ENCODE data around the gene HNRNPM. TPM values are rescaled to one million over a fixed set of nuclear protein-coding genes. Genes with fewer than 3 reads are reported as not detected.
"Not testable (repeated sequence)": the region's sequence is repeated elsewhere in the genome, so short reads cannot be mapped to it uniquely, and the experiment has no call there.

Gene HNRNPM
- total and polyA plus RNA-seq, 7 donors: 62.8 to 224 (median 83.9) TPM

- H3K27ac ChIP-seq: no peak overlapping the region
- H3K4me1 ChIP-seq: peaks cover 0 to 34% (median 29%) of the 10 kb centered on the region in 4 donors
- no peaks in the 10 kb centered on the region for H3K27me3 ChIP-seq
- WGBS, 2 donors: 83% methylated on average over 45 of the region's 45 CpGs
- H3K36me3 ChIP-seq: peaks cover 0 to 13% (median 0%) of the 10 kb centered on the region in 4 donors
- H3K9me3 ChIP-seq: no peaks in the 10 kb centered on the region
- intact Hi-C loops (cut with DNase I): no loop called here
- H3K4me3 ChIP-seq: no peak overlapping the region
- TF ChIP-seq POLR2AphosphoS5 (IDR thresholded peaks at IDR 0.05) (no peak), EP300 (IDR thresholded peaks at IDR 0.05) (no peak), POLR2A (IDR thresholded peaks at IDR 0.05) (no peak), CTCF (IDR thresholded peaks at IDR 0.05) (no peak)
- DNase-seq: no peak
These were observed 66.9 kb downstream of the HNRNPM start for GRCh38 chr19:8511573-8512101.

GRCh38 chr19:8512115-8512967 is 67.6 kb downstream of the HNRNPM start:
- Histone ChIP-seq H3K27ac (peak overlapping the region; percentile 93 to 99 (median 98)), H3K27me3 (no peaks in the 10 kb centered on the region), H3K9me3 (no peaks in the 10 kb centered on the region), H3K4me3 (no peak overlapping the region), H3K36me3 (peaks cover 0 to 13% (median 0%) of the 10 kb centered on the region in 4 donors), H3K4me1 (peaks cover 0 to 31% (median 27%) of the 10 kb centered on the region in 4 donors)
- intact Hi-C loops (cut with DNase I): no loop called here
- 80 to 85% methylated on average over 22 of the region's 22 CpGs for WGBS, 2 donors
- no peak for TF ChIP-seq EP300 (IDR thresholded peaks at IDR 0.05)
- TF ChIP-seq CTCF (IDR thresholded peaks at IDR 0.05): no peak
- TF ChIP-seq POLR2AphosphoS5 (IDR thresholded peaks at IDR 0.05): no peak
- TF ChIP-seq POLR2A (IDR thresholded peaks at IDR 0.05): no peak
- no peak for DNase-seq

GRCh38 chr19:8513036-8513686 is 68.4 kb downstream of the HNRNPM start:
- intact Hi-C loops (cut with DNase I): no loop called here
- peaks cover 0 to 31% (median 27%) of the 10 kb centered on the region in 4 donors for H3K4me1 ChIP-seq
- peak overlapping the region; percentile 93 to 99 (median 98) for H3K27ac ChIP-seq
- peak overlapping the region; percentile 11 to 82 (median 73) for H3K4me3 ChIP-seq
- WGBS, 2 donors: 65 to 69% methylated on average over 19 of the region's 19 CpGs
- no peaks in the 10 kb centered on the region for H3K27me3 ChIP-seq
- no peak for TF ChIP-seq POLR2AphosphoS5 (IDR thresholded peaks at IDR 0.05)
- no peak for TF ChIP-seq EP300 (IDR thresholded peaks at IDR 0.05)
- no peak for TF ChIP-seq POLR2A (IDR thresholded peaks at IDR 0.05)
- TF ChIP-seq CTCF (IDR thresholded peaks at IDR 0.05): no peak
- peaks cover 0 to 13% (median 0%) of the 10 kb centered on the region in 4 donors for H3K36me3 ChIP-seq
- H3K9me3 ChIP-seq: no peaks in the 10 kb centered on the region
- DNase-seq: no peak

- Histone ChIP-seq H3K9me3 (no peaks in the 10 kb centered on the region), H3K4me1 (peaks cover 0 to 31% (median 27%) of the 10 kb centered on the region in 4 donors), H3K27me3 (no peaks in the 10 kb centered on the region), H3K36me3 (peaks cover 0 to 13% (median 0%) of the 10 kb centered on the region in 4 donors), H3K27ac (peak within 1 kb of the TSS; percentile 93 to 99 (median 98)), H3K4me3 (peak within 1 kb of the TSS; percentile 66 to 82 (median 78))
- intact Hi-C loops (cut with DNase I): loop anchor here (1.0 to 2.0 kb wide), 2 partner anchors 11 to 69 kb away; partner anchors contain the start of gene HNRNPM
- peak; percentile 99 for DNase-seq
- TF ChIP-seq CTCF (IDR thresholded peaks at IDR 0.05) (no peak), POLR2AphosphoS5 (IDR thresholded peaks at IDR 0.05) (peak; percentile 95 to 97 (median 96)), POLR2A (IDR thresholded peaks at IDR 0.05) (peak; percentile 83 to 93), EP300 (IDR thresholded peaks at IDR 0.05) (peak in 1 of 4 donors; percentile 53)
- WGBS, 2 donors: 0 to 1% methylated on average over 70 of the region's 70 CpGs
These were observed 69.1 kb downstream of the HNRNPM start, which contains the start of gene ZNF414 for GRCh38 chr19:8513687-8514504. ZNF414 (minus strand) TSS chr19:8514167; CDS start chr19:8514046, 121 bp downstream.

GRCh38 chr19:8514505-8515009 is 69.8 kb downstream of the HNRNPM start:
- intact Hi-C loops (cut with DNase I): loop anchor here (1.0 to 2.0 kb wide), 2 partner anchors 11 to 70 kb away; partner anchors contain the start of gene HNRNPM
- 46 to 71% methylated on average over 21 of the region's 21 CpGs for WGBS, 2 donors
- not testable (repeated sequence) for DNase-seq, H3K9me3 ChIP-seq, H3K27me3 ChIP-seq
- Histone ChIP-seq H3K4me3 (peak overlapping the region; percentile 66 to 82 (median 78)), H3K4me1 (peaks cover 0 to 31% (median 27%) of the 10 kb centered on the region in 4 donors), H3K36me3 (peaks cover 0 to 13% (median 0%) of the 10 kb centered on the region in 4 donors), H3K27ac (peak overlapping the region; percentile 93 to 99 (median 98))
